Activated T-cell treated with anti-CD3 and anti-CD28 coated beads, Interleukin-2, amount 50 U/mL, for 24 hours (primary cell): Measurements from ENCODE around the gene FBLIM1.

Source experiments
- DNase-seq: peaks from one replicate; pipeline ENCODE4 v3.0.0-alpha.2; 2020
- H3K27ac Mint-ChIP-seq: 2 replicates; pipeline ENCODE4 v1.8.0; 2020; ENCODE audit warnings: mild to moderate bottlenecking, mixed read lengths
- H3K27me3 Mint-ChIP-seq: 2 replicates; pipeline ENCODE4 v1.8.0; 2020; ENCODE audit warnings: mixed read lengths
- H3K36me3 Mint-ChIP-seq: 2 replicates; pipeline ENCODE4 v1.8.0; 2020; ENCODE audit warnings: low read depth, mixed read lengths
- H3K4me1 Mint-ChIP-seq: 2 replicates; pipeline ENCODE4 v1.8.0; 2020; ENCODE audit warnings: low read depth, mixed read lengths
- H3K4me3 Mint-ChIP-seq: 2 replicates; pipeline ENCODE4 v1.8.0; 2020; ENCODE audit warnings: mild to moderate bottlenecking, moderate library complexity, mixed read lengths
- H3K9me3 Mint-ChIP-seq: 2 replicates; pipeline ENCODE4 v1.8.0; 2020; ENCODE audit warnings: mixed read lengths

Gene FBLIM1

DNA sequence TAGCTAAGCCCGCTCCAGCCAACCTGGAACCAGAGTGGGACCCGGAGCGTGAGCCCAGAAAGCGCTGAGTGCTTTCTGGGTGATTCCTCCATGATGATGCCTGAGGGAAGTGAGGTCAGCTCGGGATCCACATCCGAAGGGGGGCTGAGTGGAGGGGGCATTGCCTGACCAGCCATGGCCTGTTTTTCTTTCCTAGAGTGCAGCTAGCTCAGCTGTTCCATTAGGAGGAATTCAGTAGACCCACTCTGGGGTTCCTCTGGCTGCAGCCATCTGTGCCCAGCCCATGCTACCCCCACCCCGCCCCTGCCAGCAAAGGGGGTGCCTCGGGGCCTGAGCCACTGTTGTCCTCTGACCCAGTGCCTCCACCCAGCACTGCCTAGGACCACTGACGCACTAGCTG, 32.1 kb upstream of the FBLIM1 start:
- Mint-ChIP-seq H3K27me3 (no peaks in the 10 kb centered on the region), H3K9me3 (no peaks in the 10 kb centered on the region), H3K27ac (no peak overlapping the region), H3K4me1 (no peaks in the 10 kb centered on the region), H3K4me3 (no peak overlapping the region), H3K36me3 (peaks cover 80% of the 10 kb centered on the region)
- DNase-seq: no peak

DNA sequence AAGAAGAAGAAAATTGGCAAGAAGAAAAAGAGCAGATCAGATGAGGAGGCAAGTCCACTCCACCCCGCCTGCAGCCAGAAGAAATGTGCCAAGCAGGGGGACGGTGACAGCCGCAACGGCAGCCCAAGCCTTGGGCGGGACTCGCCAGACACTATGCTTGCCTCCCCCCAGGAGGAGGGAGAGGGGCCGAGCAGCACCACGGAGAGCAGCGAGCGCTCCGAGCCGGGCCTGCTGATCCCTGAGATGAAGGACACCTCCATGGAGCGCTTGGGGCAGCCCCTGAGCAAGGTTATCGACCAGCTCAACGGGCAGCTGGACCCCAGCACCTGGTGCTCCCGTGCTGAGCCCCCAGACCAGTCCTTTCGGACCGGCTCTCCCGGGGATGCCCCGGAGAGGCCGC, 31.6 kb upstream of the FBLIM1 start:
- Mint-ChIP-seq H3K4me3 (no peak overlapping the region), H3K4me1 (no peaks in the 10 kb centered on the region), H3K9me3 (no peaks in the 10 kb centered on the region), H3K27me3 (no peaks in the 10 kb centered on the region), H3K36me3 (peaks cover 80% of the 10 kb centered on the region), H3K27ac (no peak overlapping the region)
- no peak for DNase-seq

DNA sequence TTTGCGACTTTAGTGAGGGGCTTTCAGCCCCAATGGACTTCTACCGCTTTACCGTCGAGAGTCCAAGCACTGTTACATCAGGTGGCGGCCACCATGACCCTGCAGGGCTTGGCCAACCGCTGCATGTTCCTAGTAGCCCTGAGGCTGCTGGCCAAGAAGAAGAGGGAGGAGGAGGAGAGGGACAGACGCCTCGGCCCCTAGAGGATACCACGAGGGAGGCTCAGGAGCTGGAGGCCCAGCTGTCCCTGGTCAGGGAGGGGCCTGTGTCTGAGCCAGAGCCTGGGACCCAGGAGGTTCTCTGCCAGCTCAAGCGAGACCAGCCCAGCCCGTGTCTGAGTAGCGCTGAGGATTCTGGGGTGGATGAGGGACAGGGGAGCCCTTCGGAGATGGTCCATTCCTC, 31.2 kb upstream of the FBLIM1 start:
- no peaks in the 10 kb centered on the region for H3K27me3 Mint-ChIP-seq
- no peak overlapping the region for H3K4me3 Mint-ChIP-seq
- DNase-seq: no peak
- H3K4me1 Mint-ChIP-seq: no peaks in the 10 kb centered on the region
- peaks cover 81% of the 10 kb centered on the region for H3K36me3 Mint-ChIP-seq
- no peaks in the 10 kb centered on the region for H3K9me3 Mint-ChIP-seq
- H3K27ac Mint-ChIP-seq: no peak overlapping the region

DNA sequence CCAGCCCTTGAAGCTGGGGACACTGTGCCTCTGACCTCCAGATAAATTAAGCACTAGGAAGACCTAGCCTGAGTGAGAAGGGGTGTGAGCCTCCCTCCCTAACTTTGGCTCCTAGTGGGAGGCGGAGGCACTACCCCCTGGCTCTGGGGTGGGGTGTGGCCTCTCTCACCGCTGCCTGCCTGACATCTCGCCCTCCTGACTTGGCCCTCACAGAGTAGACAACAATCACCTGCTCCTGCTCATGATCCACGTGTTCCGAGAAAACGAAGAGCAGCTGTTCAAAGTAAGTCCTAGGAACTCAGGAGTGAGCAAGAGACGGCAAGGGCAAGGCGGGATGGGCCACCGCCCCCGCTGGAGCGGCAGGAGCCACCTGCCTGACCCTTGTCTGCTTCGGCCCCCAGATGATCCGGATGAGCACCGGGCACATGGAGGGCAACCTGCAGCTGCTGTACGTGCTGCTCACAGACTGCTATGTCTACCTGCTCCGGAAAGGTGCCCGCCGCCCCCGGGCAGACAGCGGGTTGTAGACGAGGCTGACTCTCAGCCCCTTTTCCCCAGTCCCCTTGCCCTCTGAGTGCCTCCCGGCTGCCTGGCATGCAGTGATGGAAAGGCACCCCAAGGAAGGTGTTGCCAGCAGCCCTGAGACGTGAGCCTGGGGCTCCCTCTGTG, 30.6 kb upstream of the FBLIM1 start:
- Mint-ChIP-seq H3K9me3 (no peaks in the 10 kb centered on the region), H3K4me1 (no peaks in the 10 kb centered on the region), H3K27ac (no peak overlapping the region), H3K36me3 (peaks cover 81% of the 10 kb centered on the region), H3K27me3 (no peaks in the 10 kb centered on the region), H3K4me3 (no peak overlapping the region)
- DNase-seq: no peak

DNA sequence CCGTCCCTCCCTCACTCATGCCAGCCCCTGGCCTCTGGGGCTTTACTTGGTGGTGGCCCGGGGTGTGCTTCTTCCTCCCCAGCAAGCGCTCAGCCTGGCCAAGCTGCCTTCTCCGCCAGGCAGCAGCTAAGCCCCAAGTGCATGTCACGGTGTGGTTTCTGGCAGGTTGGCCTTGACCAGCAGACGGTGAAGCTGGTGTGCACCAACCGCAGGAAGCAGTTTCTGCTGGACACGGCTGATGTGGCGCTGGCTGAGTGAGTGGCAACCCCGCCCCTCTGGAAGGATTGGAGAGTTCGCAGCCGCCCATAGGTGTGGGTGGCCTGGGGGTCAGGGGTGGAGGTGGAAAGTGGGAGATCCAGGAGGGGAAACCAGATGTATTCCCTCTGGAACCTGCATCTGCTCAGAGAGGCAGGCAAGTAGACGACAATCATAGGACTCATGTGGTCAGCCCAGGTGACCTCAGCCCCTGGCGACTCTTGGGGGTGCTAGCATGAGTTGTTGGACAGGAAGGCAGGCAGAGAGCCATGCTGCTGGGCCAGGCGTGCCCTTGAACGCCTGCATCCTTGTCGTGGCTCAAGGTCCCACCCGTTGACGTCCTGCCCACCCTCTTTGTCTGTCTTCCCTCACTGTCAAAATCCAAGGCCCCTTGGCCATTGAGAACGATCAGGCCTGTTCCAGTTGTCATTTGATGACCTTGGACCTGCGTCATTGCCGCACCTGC, 29.5 kb upstream of the FBLIM1 start:
- Mint-ChIP-seq H3K9me3 (no peaks in the 10 kb centered on the region), H3K36me3 (peaks cover 84% of the 10 kb centered on the region), H3K4me1 (no peaks in the 10 kb centered on the region), H3K27ac (no peak overlapping the region), H3K4me3 (no peak overlapping the region), H3K27me3 (no peaks in the 10 kb centered on the region)
- no peak for DNase-seq

DNA sequence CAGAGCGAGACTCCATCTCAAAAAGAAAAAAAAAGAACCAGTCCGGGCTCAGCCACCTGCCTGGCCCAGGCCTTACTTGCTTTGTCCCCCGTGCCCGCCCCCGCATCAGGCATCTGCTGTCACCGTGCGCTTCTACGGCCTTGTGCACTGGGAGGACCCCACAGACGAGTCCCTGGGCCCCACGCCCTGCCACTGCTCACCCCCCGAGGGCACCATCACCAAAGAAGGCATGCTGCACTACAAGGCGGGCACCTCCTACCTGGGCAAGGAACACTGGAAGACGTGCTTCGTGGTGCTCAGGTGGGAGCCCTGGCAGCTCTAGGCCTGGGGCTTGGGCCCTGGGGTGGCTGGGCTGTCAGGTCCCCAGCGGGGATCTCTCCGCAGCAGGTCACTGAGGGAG, 28.2 kb upstream of the FBLIM1 start:
- Mint-ChIP-seq H3K36me3 (peaks cover 86% of the 10 kb centered on the region), H3K27ac (no peak overlapping the region), H3K27me3 (no peaks in the 10 kb centered on the region), H3K4me3 (no peak overlapping the region), H3K9me3 (no peaks in the 10 kb centered on the region), H3K4me1 (no peaks in the 10 kb centered on the region)
- no peak for DNase-seq

DNA sequence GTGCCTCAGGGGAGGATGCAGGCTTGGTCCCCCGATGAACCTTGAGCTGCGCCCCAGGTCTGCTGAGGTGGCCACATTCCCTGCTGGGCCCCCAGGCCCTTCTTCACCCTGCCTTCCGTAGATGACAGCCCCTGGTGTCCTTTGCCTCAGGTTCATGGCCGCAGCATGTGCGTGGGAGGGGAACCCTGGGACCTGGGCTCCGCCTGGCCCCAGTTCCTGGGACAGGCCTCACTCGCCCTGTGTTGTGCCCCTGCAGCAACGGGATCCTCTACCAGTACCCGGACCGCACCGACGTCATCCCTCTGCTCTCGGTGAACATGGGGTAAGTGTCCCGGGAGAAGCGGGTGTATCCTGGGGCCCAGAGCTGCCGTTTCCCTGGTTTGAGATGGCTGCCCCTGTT, 27.7 kb upstream of the FBLIM1 start:
- no peak for DNase-seq
- Mint-ChIP-seq H3K4me3 (no peak overlapping the region), H3K9me3 (no peaks in the 10 kb centered on the region), H3K27me3 (no peaks in the 10 kb centered on the region), H3K27ac (no peak overlapping the region), H3K36me3 (peaks cover 83% of the 10 kb centered on the region), H3K4me1 (no peaks in the 10 kb centered on the region)

DNA sequence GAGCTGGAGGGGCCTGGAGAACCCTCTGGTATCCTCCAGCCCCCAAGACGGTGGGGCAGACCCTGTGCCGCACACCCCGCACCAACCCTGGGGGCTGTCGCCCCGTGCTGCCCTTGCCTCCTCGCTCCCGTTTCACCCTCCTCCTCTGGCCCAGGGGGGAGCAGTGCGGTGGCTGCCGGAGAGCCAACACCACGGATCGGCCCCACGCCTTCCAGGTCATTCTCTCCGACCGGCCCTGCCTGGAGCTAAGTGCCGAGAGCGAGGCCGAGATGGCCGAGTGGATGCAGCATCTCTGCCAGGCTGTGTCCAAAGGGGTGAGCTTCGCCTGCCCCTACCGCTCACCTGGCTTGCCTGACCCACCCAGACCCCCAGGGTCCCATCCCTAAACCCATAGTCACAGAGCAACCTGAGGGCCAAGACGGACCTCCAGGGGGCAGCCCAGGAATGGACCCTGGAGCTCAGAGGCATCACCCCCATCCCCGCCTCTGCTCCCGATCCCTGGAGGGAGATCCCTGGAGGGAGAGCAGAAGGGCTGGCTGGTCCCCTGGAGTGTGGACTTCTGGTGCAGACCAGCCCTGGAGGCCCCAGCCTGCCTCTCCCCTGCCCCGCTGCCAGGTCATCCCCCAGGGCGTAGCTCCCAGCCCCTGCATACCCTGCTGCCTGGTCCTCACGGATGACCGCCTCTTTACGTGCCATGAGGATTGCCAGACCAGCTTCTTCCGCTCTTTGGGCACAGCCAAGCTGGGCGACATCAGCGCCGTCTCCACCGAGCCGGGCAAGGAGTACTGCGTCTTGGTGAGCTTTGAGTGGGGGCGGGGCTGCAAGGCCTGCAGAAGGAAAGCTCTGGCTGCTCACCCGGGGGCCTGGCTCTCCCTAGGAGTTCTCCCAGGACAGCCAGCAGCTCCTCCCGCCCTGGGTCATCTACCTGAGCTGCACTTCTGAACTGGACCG, 26.6 kb upstream of the FBLIM1 start:
- Mint-ChIP-seq H3K4me1 (no peaks in the 10 kb centered on the region), H3K4me3 (no peak overlapping the region), H3K36me3 (peaks cover 72% of the 10 kb centered on the region), H3K27ac (no peak overlapping the region), H3K9me3 (no peaks in the 10 kb centered on the region), H3K27me3 (no peaks in the 10 kb centered on the region)
- DNase-seq: no peak

DNA sequence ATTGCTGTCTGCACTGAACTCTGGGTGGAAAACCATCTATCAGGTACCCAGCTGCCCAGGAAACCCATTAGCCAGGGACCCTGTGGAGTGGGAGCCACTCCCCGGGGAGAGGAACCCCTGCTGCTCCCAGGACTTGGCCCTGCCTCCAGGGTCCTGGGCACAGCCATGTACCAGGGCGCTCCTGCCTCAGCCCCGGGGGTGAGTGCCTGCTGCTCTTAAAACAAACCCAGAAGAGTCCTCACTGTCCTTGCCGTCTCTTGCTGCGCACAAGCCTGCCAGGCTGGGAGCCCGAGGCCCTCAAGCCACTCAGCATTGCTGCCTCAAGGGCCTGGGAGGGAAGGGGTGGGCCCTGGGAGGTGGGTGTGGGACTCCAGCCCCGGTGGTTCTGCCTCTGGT, 25.9 kb upstream of the FBLIM1 start:
- no peaks in the 10 kb centered on the region for H3K27me3 Mint-ChIP-seq
- no peaks in the 10 kb centered on the region for H3K9me3 Mint-ChIP-seq
- no peak overlapping the region for H3K4me3 Mint-ChIP-seq
- DNase-seq: no peak
- peaks cover 65% of the 10 kb centered on the region for H3K36me3 Mint-ChIP-seq
- no peaks in the 10 kb centered on the region for H3K4me1 Mint-ChIP-seq
- H3K27ac Mint-ChIP-seq: no peak overlapping the region

DNA sequence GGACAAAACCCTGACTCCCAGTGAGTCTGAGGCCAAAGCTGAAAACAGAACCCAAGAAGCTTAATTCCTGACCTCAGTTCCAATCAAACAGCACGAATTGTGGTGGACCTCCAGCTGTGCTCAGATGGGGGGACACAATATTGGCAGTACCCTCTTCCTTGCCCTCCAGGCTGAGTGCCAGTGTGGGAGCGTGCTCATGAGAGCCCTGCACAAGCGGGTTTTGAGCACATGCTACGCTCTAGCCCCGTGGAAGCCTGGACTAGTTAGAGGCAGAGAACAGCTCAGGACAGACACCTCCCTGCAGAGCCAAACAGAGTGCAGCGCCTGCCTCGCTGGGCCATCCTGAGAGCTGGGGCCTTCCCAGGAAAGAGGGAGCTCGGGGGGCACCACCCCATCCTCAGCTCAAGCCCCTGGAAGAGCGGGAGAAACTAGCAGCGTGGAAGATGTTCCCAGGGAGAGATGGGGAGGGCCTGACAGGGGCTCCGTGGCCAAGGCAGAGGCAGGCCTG, 25.3 kb upstream of the FBLIM1 start:
- Mint-ChIP-seq H3K4me3 (no peak overlapping the region), H3K27me3 (no peaks in the 10 kb centered on the region), H3K9me3 (no peaks in the 10 kb centered on the region), H3K4me1 (no peaks in the 10 kb centered on the region), H3K27ac (no peak overlapping the region), H3K36me3 (peaks cover 59% of the 10 kb centered on the region)
- DNase-seq: no peak

DNA sequence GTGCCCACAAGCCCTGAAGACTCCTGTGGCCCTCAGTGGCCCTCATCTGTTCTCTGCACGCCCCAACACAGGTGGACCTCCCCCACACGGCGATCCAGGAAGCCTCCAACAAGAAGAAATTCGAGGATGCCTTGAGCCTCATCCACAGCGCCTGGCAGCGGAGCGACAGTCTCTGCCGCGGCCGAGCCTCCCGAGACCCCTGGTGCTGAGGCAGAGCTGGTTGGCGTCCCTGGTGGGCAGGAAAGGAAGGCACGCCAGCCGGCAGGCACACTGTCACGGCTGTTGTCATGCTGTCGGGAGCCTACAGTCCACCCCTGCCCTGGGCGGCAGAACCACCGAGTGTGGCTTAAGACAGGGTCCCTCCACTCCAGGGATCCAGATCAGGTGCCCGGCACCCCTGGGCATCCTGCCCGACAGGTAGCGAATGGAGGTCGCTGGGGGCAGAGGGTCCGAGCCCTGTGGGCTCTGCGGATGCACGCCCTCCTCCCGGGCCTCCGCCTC, 24.8 kb upstream of the FBLIM1 start:
- no peak overlapping the region for H3K27ac Mint-ChIP-seq
- no peaks in the 10 kb centered on the region for H3K4me1 Mint-ChIP-seq
- no peak overlapping the region for H3K4me3 Mint-ChIP-seq
- no peaks in the 10 kb centered on the region for H3K27me3 Mint-ChIP-seq
- peaks cover 54% of the 10 kb centered on the region for H3K36me3 Mint-ChIP-seq
- DNase-seq: no peak
- H3K9me3 Mint-ChIP-seq: no peaks in the 10 kb centered on the region

DNA sequence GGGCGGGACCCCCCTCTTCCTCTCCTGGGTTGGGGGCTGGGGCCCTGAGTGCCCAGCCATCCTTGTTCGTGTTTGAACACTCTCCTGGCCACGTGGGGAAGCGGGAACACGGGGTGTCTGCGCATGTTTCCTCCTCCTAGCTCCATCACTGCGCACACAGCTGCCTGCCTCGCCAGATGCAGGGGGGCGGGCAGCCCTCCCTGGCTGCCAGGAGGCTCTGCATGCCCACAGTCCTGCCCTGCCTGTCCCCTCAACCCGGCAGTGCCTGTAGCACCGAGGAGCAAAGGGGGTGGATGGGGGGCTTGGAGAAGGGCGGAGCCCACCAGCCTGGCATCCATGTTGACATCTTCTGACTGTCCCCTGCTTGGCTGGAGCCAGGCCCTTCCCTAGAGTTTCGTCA, 24.3 kb upstream of the FBLIM1 start:
- Mint-ChIP-seq H3K9me3 (no peaks in the 10 kb centered on the region), H3K4me3 (no peak overlapping the region), H3K27me3 (no peaks in the 10 kb centered on the region), H3K27ac (no peak overlapping the region), H3K36me3 (peaks cover 49% of the 10 kb centered on the region), H3K4me1 (no peaks in the 10 kb centered on the region)
- no peak for DNase-seq

DNA sequence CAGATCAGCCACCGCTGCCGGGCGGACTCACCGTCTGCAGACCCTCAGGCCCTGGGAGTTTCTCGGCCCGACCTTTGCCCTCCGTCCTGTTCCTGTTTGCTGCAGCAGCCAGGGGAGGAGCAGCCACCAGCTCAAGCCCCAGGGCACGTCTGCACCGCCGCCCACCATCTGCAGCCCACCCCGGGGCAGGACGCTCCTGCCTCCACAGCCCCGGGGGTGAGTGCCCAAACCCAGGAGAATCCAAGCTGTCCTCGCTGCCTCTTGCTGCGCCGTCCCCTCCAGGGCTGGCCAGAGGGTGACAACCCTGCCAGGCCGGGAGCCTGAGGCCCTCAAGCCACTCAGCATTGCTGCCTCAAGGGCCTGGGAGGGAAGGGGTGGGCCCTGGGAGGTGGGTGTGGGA, 23.7 kb upstream of the FBLIM1 start:
- no peak for DNase-seq
- H3K4me1 Mint-ChIP-seq: no peaks in the 10 kb centered on the region
- H3K9me3 Mint-ChIP-seq: no peaks in the 10 kb centered on the region
- H3K27me3 Mint-ChIP-seq: no peaks in the 10 kb centered on the region
- H3K4me3 Mint-ChIP-seq: no peak overlapping the region
- peaks cover 45% of the 10 kb centered on the region for H3K36me3 Mint-ChIP-seq
- no peak overlapping the region for H3K27ac Mint-ChIP-seq

DNA sequence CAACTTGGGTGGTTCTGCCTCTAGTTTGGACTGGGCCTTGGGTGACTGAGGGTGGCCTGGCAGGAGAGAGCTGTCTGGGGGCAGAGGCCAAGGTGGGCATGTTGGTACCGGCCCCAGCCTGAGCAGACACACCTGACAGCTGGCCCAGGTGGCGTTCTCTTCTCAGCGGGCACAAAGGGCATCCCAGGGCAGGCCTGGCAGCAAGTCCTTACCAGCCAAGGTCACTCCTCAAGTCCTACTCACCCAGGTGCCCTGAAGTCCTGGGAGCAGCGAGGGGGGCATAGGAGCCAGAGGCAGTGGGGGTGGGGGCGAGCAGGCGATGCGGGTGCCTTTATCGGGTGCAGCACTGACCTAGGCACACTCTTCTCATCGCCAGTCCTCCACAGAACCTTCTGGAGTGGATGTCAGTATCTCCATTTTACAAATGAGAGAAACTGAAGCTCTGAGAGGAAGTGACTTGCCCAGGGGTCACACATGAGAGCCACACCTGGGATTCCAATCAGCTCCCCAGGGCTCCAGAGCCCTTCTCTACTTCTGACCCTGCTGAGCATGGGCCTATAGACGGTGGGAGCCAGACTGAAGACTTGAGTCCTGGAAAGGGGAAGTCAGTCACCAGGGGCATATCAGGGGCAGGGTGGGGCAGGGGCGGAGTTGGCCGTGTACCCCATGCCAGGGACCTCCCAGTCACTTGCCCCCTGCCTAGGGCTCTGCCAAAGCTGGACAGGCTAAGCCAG, 23.1 kb upstream of the FBLIM1 start:
- no peak overlapping the region for H3K4me3 Mint-ChIP-seq
- H3K4me1 Mint-ChIP-seq: no peaks in the 10 kb centered on the region
- no peaks in the 10 kb centered on the region for H3K27me3 Mint-ChIP-seq
- H3K36me3 Mint-ChIP-seq: peaks cover 43% of the 10 kb centered on the region
- H3K27ac Mint-ChIP-seq: no peak overlapping the region
- DNase-seq: no peak
- H3K9me3 Mint-ChIP-seq: no peaks in the 10 kb centered on the region
